Kidney (tissue), 14 donors: ENCODE data around the gene LMNB1. TPM values are rescaled to one million over a fixed set of nuclear protein-coding genes. Genes with fewer than 3 reads are reported as not detected.
A peak's percentile ranks its signal among the peaks of the same experiment; 100 is the strongest.

Experiments
- DNase-seq, 5 donors: peaks; one replicate each; pipeline ENCODE4 v3.0.0-alpha.2; 2013 to 2020
- FAIRE-seq: peaks from 2 replicates; lab custom pipeline; 2012; peaks lifted over from hg19 to GRCh38; lab: Jason Lieb, UNC
- H3K27ac ChIP-seq, 2 donors: one replicate each; pipeline ENCODE4 v1.7.0; 2013; ENCODE audit warnings: low read depth in 2 of 2, low read length in 2 of 2, inconsistent platforms in 1 of 2
- H3K27me3 ChIP-seq: one replicate; pipeline ENCODE4 v1.7.1; 2013; ENCODE audit warnings: low read length, inconsistent platforms; ENCODE audit not compliant: control insufficient read depth, insufficient read depth
- H3K36me3 ChIP-seq, 3 donors: one replicate each; pipeline versions ENCODE4 v1.7.0 to v1.7.1; 2013; ENCODE audit warnings: low read length in 3 of 3, control low read depth in 1 of 3, inconsistent platforms in 1 of 3; ENCODE audit not compliant: insufficient read depth in 3 of 3, control insufficient read depth in 2 of 3
- H3K4me1 ChIP-seq, 3 donors: one replicate each; pipeline versions ENCODE4 v1.7.0 to v1.7.1; 2013; ENCODE audit warnings: low read length in 3 of 3, inconsistent platforms in 1 of 3, low read depth in 1 of 3; ENCODE audit not compliant: control insufficient read depth in 2 of 3, insufficient read depth in 2 of 3
- H3K4me3 ChIP-seq, 3 donors: one replicate each; pipeline versions ENCODE4 v1.7.0 to v1.8.1; 2013; ENCODE audit warnings: low read length in 3 of 3, control low read depth in 1 of 3, inconsistent platforms in 1 of 3
- H3K9ac ChIP-seq, 3 donors: one replicate each; pipeline versions ENCODE4 v1.7.0 to v1.7.1; 2013; ENCODE audit warnings: low read length in 3 of 3, control low read depth in 1 of 3, inconsistent platforms in 1 of 3
- H3K9me3 ChIP-seq, 3 donors: one replicate each; pipeline versions ENCODE4 v1.7.0 to v1.7.1; 2013; ENCODE audit warnings: low read length in 3 of 3, control low read depth in 1 of 3, inconsistent platforms in 1 of 3; ENCODE audit not compliant: control insufficient read depth in 2 of 3, insufficient read depth in 1 of 3
- intact Hi-C: fragments of 100-400 bp; cut with DNase I; formaldehyde crosslinking; loops from one replicate; pipeline ENCODE4 v1.11.1; 2022
- polyA plus RNA-seq: library from polyadenylated mRNA; stranded (reverse); fragments of 350-450 nt; fragmentation: Illumina TruSeq; extraction: RNeasy Lipid Tissue Mini Kit (QIAGEN cat#74804); gene quantifications from one replicate; pipeline ENCODE4 v1.2.3, GENCODE V29; 2014; ENCODE audit warnings: low read depth, low replicate concordance; ENCODE audit not compliant: insufficient read depth
- total RNA-seq: library from RNA; stranded (reverse); fragmentation: NEBNext Ultra II Directional; extraction: Animal tissue kit (Norgen Biotek cat#: 25700); gene quantifications from one replicate; pipeline ENCODE4 v1.2.1, GENCODE V29; 2021
- TF ChIP-seq, protein P1 (sequence below): IDR thresholded peaks from 3 replicates; pipeline ENCODE4 v1.5.1; 2012; ENCODE audit warnings: mild to moderate bottlenecking, moderate library complexity, borderline replicate concordance; ENCODE audit not compliant: insufficient read depth; ENCODE audit errors: extremely low read depth
- donor health status: control.
- donor health status: control.
- donor health status: control.
- donor health status: control.
- donor health status: control.
- donor health status: DM: yes; HTN: yes; CAD: no.
- donor health status: Normal renal cell carcinoma (clear cell type).

The LMNB1 gene
- total and polyA plus RNA-seq, 2 donors from 2014 or later, result 1.7 to 10.3 TPM

DNA sequence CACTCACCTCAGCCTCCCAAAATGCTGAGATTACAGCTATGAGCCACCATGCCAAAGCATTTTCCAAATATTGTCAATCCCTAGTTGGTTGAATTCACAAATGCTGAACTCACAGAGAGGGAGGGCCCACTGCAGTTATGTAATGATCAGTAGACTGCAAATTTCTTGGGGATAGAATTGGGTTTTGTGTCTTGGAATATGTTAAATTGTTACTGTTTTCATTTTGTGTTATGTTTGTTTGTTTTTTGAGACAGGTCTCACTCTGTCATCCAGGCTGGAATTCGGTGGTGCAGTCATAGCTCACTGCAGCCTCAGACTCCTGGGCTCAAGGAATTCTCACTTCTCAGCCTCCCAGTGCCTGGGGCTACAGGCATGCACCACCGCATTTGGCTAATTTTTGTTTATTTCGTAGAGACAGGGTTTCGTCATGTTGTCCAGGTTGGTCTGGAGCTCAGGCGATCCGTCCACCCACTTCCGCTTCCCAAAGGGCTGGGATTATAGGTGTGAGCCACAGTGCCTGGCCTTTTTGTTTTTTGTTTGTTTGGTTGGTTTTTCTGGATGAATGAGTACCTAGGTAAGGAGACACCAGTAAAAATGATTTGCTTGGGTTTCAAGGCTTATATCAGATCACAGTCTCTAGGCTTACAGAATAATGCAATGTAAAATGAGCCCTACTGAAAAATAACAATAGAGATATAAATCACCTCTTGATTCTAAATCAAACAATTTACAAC is 31.5 kb upstream of the LMNB1 start:
- intact Hi-C loops, result no loop called here
- Histone ChIP-seq H3K9ac (no peak overlapping the region), H3K36me3 (no peaks in the 10 kb centered on the region), H3K4me1 (no peaks in the 10 kb centered on the region), H3K4me3 (no peak overlapping the region), H3K9me3 (no peaks in the 10 kb centered on the region), H3K27ac (no peak overlapping the region), H3K27me3 (no peaks in the 10 kb centered on the region)
- FAIRE-seq (no peak), DNase-seq (peak in 4 of 5 donors; percentile 42 to 73 (median 59))
- TF ChIP-seq, protein P1, sequence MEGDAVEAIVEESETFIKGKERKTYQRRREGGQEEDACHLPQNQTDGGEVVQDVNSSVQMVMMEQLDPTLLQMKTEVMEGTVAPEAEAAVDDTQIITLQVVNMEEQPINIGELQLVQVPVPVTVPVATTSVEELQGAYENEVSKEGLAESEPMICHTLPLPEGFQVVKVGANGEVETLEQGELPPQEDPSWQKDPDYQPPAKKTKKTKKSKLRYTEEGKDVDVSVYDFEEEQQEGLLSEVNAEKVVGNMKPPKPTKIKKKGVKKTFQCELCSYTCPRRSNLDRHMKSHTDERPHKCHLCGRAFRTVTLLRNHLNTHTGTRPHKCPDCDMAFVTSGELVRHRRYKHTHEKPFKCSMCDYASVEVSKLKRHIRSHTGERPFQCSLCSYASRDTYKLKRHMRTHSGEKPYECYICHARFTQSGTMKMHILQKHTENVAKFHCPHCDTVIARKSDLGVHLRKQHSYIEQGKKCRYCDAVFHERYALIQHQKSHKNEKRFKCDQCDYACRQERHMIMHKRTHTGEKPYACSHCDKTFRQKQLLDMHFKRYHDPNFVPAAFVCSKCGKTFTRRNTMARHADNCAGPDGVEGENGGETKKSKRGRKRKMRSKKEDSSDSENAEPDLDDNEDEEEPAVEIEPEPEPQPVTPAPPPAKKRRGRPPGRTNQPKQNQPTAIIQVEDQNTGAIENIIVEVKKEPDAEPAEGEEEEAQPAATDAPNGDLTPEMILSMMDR, result no peak

DNA sequence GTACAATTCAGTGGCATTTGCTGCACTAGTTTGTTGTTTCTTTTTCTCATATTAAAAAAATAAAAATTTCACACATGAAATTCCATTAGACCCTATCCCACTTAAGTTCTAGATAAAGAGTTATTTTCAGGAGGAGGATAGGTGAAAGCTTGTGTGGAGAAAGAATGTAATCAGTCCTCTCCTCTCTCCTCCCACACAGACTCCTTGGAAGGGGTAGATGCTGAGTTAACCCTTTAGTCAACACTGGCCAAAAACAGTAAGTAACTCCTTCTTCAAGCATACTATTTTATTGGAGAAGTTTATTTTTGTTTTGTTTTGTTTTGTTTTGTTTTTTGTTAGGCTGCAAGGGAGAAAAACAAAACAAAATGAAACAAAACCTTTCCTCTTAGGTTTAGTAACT is 30.6 kb upstream of the LMNB1 start:
- TF ChIP-seq, protein P1, result no peak
- Histone ChIP-seq H3K27me3 (no peaks in the 10 kb centered on the region), H3K9me3 (no peaks in the 10 kb centered on the region), H3K4me1 (no peaks in the 10 kb centered on the region), H3K4me3 (no peak overlapping the region), H3K27ac (no peak overlapping the region), H3K9ac (no peak overlapping the region), H3K36me3 (no peaks in the 10 kb centered on the region)
- no peak for FAIRE-seq
- DNase-seq, result peak in 2 of 5 donors; percentile 56 to 72
- intact Hi-C loops, result no loop called here

DNA sequence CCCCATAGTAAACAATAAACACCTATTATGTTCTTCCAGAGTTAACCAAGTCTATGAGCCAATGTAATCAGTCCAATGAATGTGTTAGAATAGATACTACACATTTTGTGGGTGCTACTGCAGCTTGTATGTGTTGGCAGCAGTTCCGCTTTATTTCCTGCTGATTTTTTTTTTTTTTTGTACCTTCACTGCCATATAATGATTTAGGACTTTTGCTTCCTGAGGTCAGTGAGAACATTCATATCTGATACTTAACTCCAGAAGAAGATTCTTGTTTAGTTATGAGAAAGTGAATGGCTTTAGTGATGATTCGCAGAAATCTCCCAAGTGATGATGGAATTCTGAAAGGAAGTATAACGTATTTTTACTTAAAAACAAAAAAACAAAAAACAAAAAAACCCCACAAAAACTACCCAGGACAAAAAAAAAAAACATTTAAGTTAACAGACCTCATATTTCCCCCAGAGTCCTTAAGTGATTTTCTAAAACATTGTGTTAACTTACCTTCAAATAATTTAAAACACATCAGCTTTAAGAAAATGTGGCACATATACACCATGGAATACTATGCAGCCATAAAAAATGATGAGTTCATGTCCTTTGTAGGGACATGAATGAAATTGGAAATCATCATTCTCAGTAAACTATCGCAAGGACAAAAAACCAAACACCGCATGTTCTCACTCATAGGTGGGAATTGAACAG is 24.7 kb upstream of the LMNB1 start:
- Histone ChIP-seq H3K36me3 (no peaks in the 10 kb centered on the region), H3K9ac (no peak overlapping the region), H3K9me3 (no peaks in the 10 kb centered on the region), H3K27ac (no peak overlapping the region), H3K4me1 (no peaks in the 10 kb centered on the region), H3K27me3 (no peaks in the 10 kb centered on the region), H3K4me3 (no peak overlapping the region)
- DNase-seq (no peak), FAIRE-seq (no peak)
- TF ChIP-seq, protein P1, result no peak
- intact Hi-C loops, result no loop called here
